GM13977 (cell line): Measurements from ENCODE around the gene PJA2.

Experiments
- DNase-seq: peaks from one replicate; pipeline ENCODE4 v3.0.0; 2012; ENCODE audit warnings: low spot score
- CTCF ChIP-seq: IDR thresholded peaks from 2 replicates; pipeline ENCODE4 v1.5.1; 2012; ENCODE audit warnings: mild to moderate bottlenecking, control low read depth; ENCODE audit not compliant: insufficient read depth; ENCODE audit errors: extremely low read depth, missing control alignments
- in situ Hi-C: fragments of 300-500 bp; cut with MboI; formaldehyde crosslinking; loops from one replicate; pipeline ENCODE4 v1.12.0; 2022; ENCODE audit warnings: low sequenced_read_pairs, low pct_unique_long_range_greater_than_20kb, mixed read lengths, inconsistent platforms; ENCODE audit not compliant: unreplicated experiment

PJA2 gene

GRCh38 chr5:109373932-109374331 lies 35.8 kb downstream of the PJA2 start:
- TF ChIP-seq CTCF, result no peak
- no peak for DNase-seq
- in situ Hi-C loops, result no loop called here

GRCh38 chr5:109370343-109370742 lies 39.4 kb downstream of the PJA2 start:
- in situ Hi-C loops, result no loop called here
- no peak for TF ChIP-seq CTCF
- no peak for DNase-seq

GRCh38 chr5:109365653-109366052 lies 44.1 kb downstream of the PJA2 start:
- DNase-seq, result no peak
- in situ Hi-C loops, result no loop called here
- TF ChIP-seq CTCF, result no peak

GRCh38 chr5:109364977-109365376 lies 44.8 kb downstream of the PJA2 start:
- in situ Hi-C loops, result no loop called here
- no peak for DNase-seq

GRCh38 chr5:109359642-109360041 lies 50.1 kb downstream of the PJA2 start:
- no peak for TF ChIP-seq CTCF
- DNase-seq, result no peak
- in situ Hi-C loops, result no loop called here

More at GRCh38 chr5:109364977-109365376, 44.8 kb downstream of the PJA2 start:
- TF ChIP-seq CTCF, result no peak

- no peak for TF ChIP-seq CTCF
- in situ Hi-C loops, result no loop called here
- DNase-seq, result no peak
These were observed 52.0 kb downstream of the PJA2 start for GRCh38 chr5:109357807-109358206.

- TF ChIP-seq CTCF, result no peak
- DNase-seq, result no peak
- in situ Hi-C loops, result no loop called here
These were observed 55.0 kb downstream of the PJA2 start for GRCh38 chr5:109354761-109355160.
